H1 (cell line): Measurements from ENCODE around the gene C3orf49. TPM values are rescaled to one million over a fixed set of nuclear protein-coding genes. Genes with fewer than 3 reads are reported as not detected.

ENCODE experiments used
- CTCF ChIA-PET: fragments of 300-600 bp; sonication (Branson Sonifier 250); formaldehyde crosslinking; loops from one replicate; lab custom pipeline; 2021; ENCODE audit not compliant: partially characterized antibody; lab: Charles Lee
- POLR2A ChIA-PET: fragments of 300-600 bp; sonication (Branson Sonifier 250); formaldehyde crosslinking; loops from one replicate; lab custom pipeline; 2021; ENCODE audit warnings: inconsistent platforms; ENCODE audit not compliant: partially characterized antibody; lab: Charles Lee
- DNase-seq, 2 experiments: peaks; one replicate each; pipeline versions ENCODE4 v3.0.0 to v3.0.0-alpha.2; 2010 to 2022; ENCODE audit warnings: low spot score in 2 of 2, low read depth in 1 of 2, mixed read lengths in 1 of 2
- FAIRE-seq: peaks from 2 replicates; lab custom pipeline; 2011; peaks lifted over from hg19 to GRCh38; lab: Jason Lieb, UNC
- H2AFZ ChIP-seq: 2 replicates; pipeline ENCODE4 v1.8.1; 2012; ENCODE audit warnings: low read length, inconsistent platforms
- H2AK5ac ChIP-seq: 2 replicates; pipeline ENCODE4 v1.6.1; 2013; ENCODE audit warnings: low read depth, low read length
- H2BK120ac ChIP-seq: replicated peaks from 2 replicates; pipeline ENCODE3; 2013; ENCODE audit warnings: low read depth, low read length, inconsistent platforms
- H2BK12ac ChIP-seq: 2 replicates; pipeline ENCODE4 v1.6.1; 2013; ENCODE audit warnings: low read depth, low read length
- H2BK15ac ChIP-seq: 2 replicates; pipeline ENCODE4 v1.6.1; 2013; ENCODE audit warnings: low read length
- H2BK20ac ChIP-seq: 2 replicates; pipeline ENCODE4 v1.6.1; 2013; ENCODE audit warnings: low read length
- H2BK5ac ChIP-seq: 2 replicates; pipeline ENCODE4 v1.6.1; 2013; ENCODE audit warnings: low read depth, low read length
- H3K14ac ChIP-seq: 2 replicates; pipeline ENCODE4 v1.6.1; 2013; ENCODE audit warnings: inconsistent platforms; ENCODE audit not compliant: insufficient read length
- H3K18ac ChIP-seq: 2 replicates; pipeline ENCODE4 v1.6.1; 2013; ENCODE audit warnings: low read length; ENCODE audit errors: extremely low read depth
- H3K23ac ChIP-seq: 2 replicates; pipeline ENCODE4 v1.6.1; 2013; ENCODE audit warnings: inconsistent platforms; ENCODE audit not compliant: insufficient read length
- H3K23me2 ChIP-seq: 2 replicates; pipeline ENCODE4 v1.6.1; 2013; ENCODE audit warnings: low read depth, low read length
- H3K27ac ChIP-seq: 2 replicates; pipeline ENCODE4 v1.6.1; 2011; ENCODE audit warnings: low read depth, low read length, inconsistent platforms
- H3K27me3 ChIP-seq, 4 experiments: replicated peaks in 1 of 4; 1 replicate in 1 of 4; 2 replicates in 3 of 4; pipeline versions ENCODE4 v1.6.1 to v1.8.1; 2011 to 2013; ENCODE audit warnings: low read length in 3 of 4, mild to moderate bottlenecking in 3 of 4, inconsistent platforms in 2 of 4, mixed read lengths in 2 of 4, moderate library complexity in 1 of 4; ENCODE audit not compliant: control insufficient read depth in 3 of 4, insufficient read depth in 3 of 4; ENCODE audit errors: extremely low read depth in 1 of 4
- H3K36me3 ChIP-seq, 4 experiments: 2 replicates each; pipeline versions ENCODE4 v1.6.1 to v1.8.1; 2011 to 2013; ENCODE audit warnings: mild to moderate bottlenecking in 4 of 4, low read length in 3 of 4, moderate library complexity in 2 of 4, control low read depth in 1 of 4, inconsistent platforms in 1 of 4; ENCODE audit not compliant: insufficient read depth in 4 of 4, control insufficient read depth in 2 of 4
- H3K4ac ChIP-seq: replicated peaks from 2 replicates; pipeline ENCODE3; 2013; ENCODE audit warnings: low read length, low read depth, mixed read lengths, inconsistent platforms; ENCODE audit not compliant: insufficient read length
- H3K4me1 ChIP-seq, 4 experiments: replicated peaks in 1 of 4; 1 replicate in 1 of 4; 2 replicates in 3 of 4; pipeline versions ENCODE4 v1.6.1 to v1.8.1; 2011 to 2013; ENCODE audit warnings: low read length in 3 of 4, inconsistent platforms in 2 of 4, mixed read lengths in 1 of 4; ENCODE audit not compliant: insufficient read depth in 4 of 4, control insufficient read depth in 3 of 4
- H3K4me2 ChIP-seq, 2 experiments: 2 replicates each; pipeline versions ENCODE4 v1.6.1 to v1.8.1; 2011 to 2013; ENCODE audit warnings: low read depth in 2 of 2, low read length in 2 of 2, control low read depth in 1 of 2, inconsistent platforms in 1 of 2, mild to moderate bottlenecking in 1 of 2; ENCODE audit not compliant: insufficient read depth in 1 of 2
- H3K4me3 ChIP-seq, 4 experiments: fragments of 200-600, 300-600 bp in 1 of 4; sonication (generic), shearing (Covaris generic), sonication (Bioruptor Twin) in 1 of 4; 2 replicates each; pipeline versions ENCODE4 v1.5.1 to v1.8.1; 2011 to 2016; ENCODE audit warnings: low read length in 4 of 4, low read depth in 3 of 4, control low read depth in 2 of 4, inconsistent platforms in 2 of 4, mild to moderate bottlenecking in 2 of 4, mixed read lengths in 1 of 4, moderate library complexity in 1 of 4; ENCODE audit not compliant: insufficient read depth in 2 of 4; ENCODE audit errors: extremely low read depth in 1 of 4
- H3K56ac ChIP-seq: replicated peaks from 2 replicates; pipeline ENCODE3; 2013; ENCODE audit warnings: low read depth, mild to moderate bottlenecking, mixed read lengths, low read length, inconsistent platforms; ENCODE audit not compliant: insufficient read length
- H3K79me1 ChIP-seq: 2 replicates; pipeline ENCODE4 v1.6.1; 2013; ENCODE audit warnings: low read depth, low read length, control low read depth
- H3K79me2 ChIP-seq, 2 experiments: 2 replicates each; pipeline versions ENCODE4 v1.6.1 to v1.8.1; 2012 to 2013; ENCODE audit warnings: low read length in 2 of 2, mild to moderate bottlenecking in 2 of 2, inconsistent platforms in 1 of 2; ENCODE audit not compliant: insufficient read depth in 2 of 2, control insufficient read depth in 1 of 2
- H3K9ac ChIP-seq, 4 experiments: replicated peaks in 1 of 4; 1 replicate in 1 of 4; 2 replicates in 3 of 4; pipeline versions ENCODE4 v1.6.1 to v1.8.1; 2011 to 2013; ENCODE audit warnings: low read depth in 3 of 4, low read length in 3 of 4, control low read depth in 2 of 4, mild to moderate bottlenecking in 2 of 4, moderate library complexity in 2 of 4, inconsistent platforms in 1 of 4; ENCODE audit errors: extremely low read depth in 1 of 4
- H3K9me3 ChIP-seq, 2 experiments: 2 replicates each; pipeline versions ENCODE4 v1.6.1 to v1.8.1; 2012 to 2013; ENCODE audit warnings: mild to moderate bottlenecking in 2 of 2, moderate library complexity in 2 of 2, control low read depth in 1 of 2, inconsistent platforms in 1 of 2, low read depth in 1 of 2, low read length in 1 of 2, mixed read lengths in 1 of 2; ENCODE audit not compliant: insufficient read depth in 2 of 2
- H4K20me1 ChIP-seq, 2 experiments: replicated peaks in 1 of 2; 2 replicates each; pipeline versions ENCODE3 to v1.8.1; 2011 to 2013; ENCODE audit warnings: inconsistent platforms in 2 of 2, low read length in 2 of 2, mild to moderate bottlenecking in 1 of 2; ENCODE audit not compliant: insufficient read depth in 2 of 2, control insufficient read depth in 1 of 2
- H4K5ac ChIP-seq: 2 replicates; pipeline ENCODE4 v1.6.1; 2013; ENCODE audit warnings: low read length, low read depth, mixed read lengths, inconsistent platforms; ENCODE audit not compliant: insufficient read length
- H4K8ac ChIP-seq: 2 replicates; pipeline ENCODE4 v1.8.0; 2013; ENCODE audit warnings: mild to moderate bottlenecking, moderate library complexity, low read length, inconsistent platforms; ENCODE audit not compliant: insufficient read depth; ENCODE audit errors: extremely low read depth
- H4K91ac ChIP-seq: replicated peaks from 2 replicates; pipeline ENCODE3; 2013; ENCODE audit warnings: low read length, mixed read lengths, inconsistent platforms; ENCODE audit not compliant: insufficient read length
- BCL11A ChIP-seq, 2 experiments: IDR thresholded peaks; one replicate each; pipeline ENCODE4 v1.6.1; 2011; ENCODE audit warnings: low read depth in 2 of 2, low read length in 2 of 2, mild to moderate bottlenecking in 2 of 2
- CBX5 ChIP-seq: fragments of 300-800, 300-1000 bp; sonication (generic); IDR thresholded peaks from 2 replicates; pipeline ENCODE4 v1.7.1; 2016; ENCODE audit warnings: antibody characterized with exemption, low read length, low read depth
- CBX8 ChIP-seq: fragments of 300-800, 300-1000 bp; sonication (generic); IDR thresholded peaks from 2 replicates; pipeline ENCODE4 v1.7.1; 2016; ENCODE audit warnings: low read depth, low read length, borderline replicate concordance
- CEBPB ChIP-seq: IDR thresholded peaks from 2 replicates; pipeline ENCODE4 v1.6.1; 2012; ENCODE audit warnings: low read depth, low read length
- CHD2 ChIP-seq: IDR thresholded peaks from 2 replicates; pipeline ENCODE4 v1.6.1; 2012; ENCODE audit warnings: low read length, improper control_type of control experiment
- E2F6 ChIP-seq: IDR thresholded peaks from 2 replicates; pipeline ENCODE4 v1.6.1; 2012; ENCODE audit warnings: inconsistent platforms
- EGR1 ChIP-seq: IDR thresholded peaks from 2 replicates; pipeline ENCODE4 v1.6.1; 2011; ENCODE audit warnings: low read depth, low read length, borderline replicate concordance
- HDAC6 ChIP-seq: IDR thresholded peaks from one replicate; pipeline ENCODE4 v1.7.1; 2012; ENCODE audit warnings: low read depth, mild to moderate bottlenecking, inconsistent platforms, low read length, moderate library complexity
- JUND ChIP-seq: IDR thresholded peaks from 2 replicates; pipeline ENCODE4 v1.6.1; 2011; ENCODE audit warnings: mild to moderate bottlenecking, improper control_type of control experiment, low read length
- PHF8 ChIP-seq: fragments of 200-600 bp; sonication (generic); conservative IDR thresholded peaks from 2 replicates; pipeline ENCODE4 v1.7.1; 2012; ENCODE audit warnings: low read depth, mild to moderate bottlenecking, inconsistent platforms, low read length, moderate library complexity
- POLR2AphosphoS5 ChIP-seq: IDR thresholded peaks from 2 replicates; pipeline ENCODE4 v1.6.1; 2011; ENCODE audit warnings: low read depth, low read length
- SIN3A ChIP-seq, 2 experiments: IDR thresholded peaks in 1 of 2; conservative IDR thresholded peaks in 1 of 2; 2 replicates each; pipeline ENCODE4 v1.6.1; 2011 to 2012; ENCODE audit warnings: low read length in 2 of 2, improper control_type of control experiment in 1 of 2, low read depth in 1 of 2, mild to moderate bottlenecking in 1 of 2
- SP4 ChIP-seq: IDR thresholded peaks from 2 replicates; pipeline ENCODE4 v1.6.1; 2012; ENCODE audit warnings: low read length, inconsistent platforms
- TCF12 ChIP-seq: IDR thresholded peaks from 2 replicates; pipeline ENCODE4 v1.6.1; 2011; ENCODE audit warnings: low read depth, mild to moderate bottlenecking, low read length
- TEAD4 ChIP-seq: IDR thresholded peaks from 2 replicates; pipeline ENCODE4 v1.6.1; 2012; ENCODE audit warnings: low read depth, low read length, inconsistent platforms, mixed read lengths
- YY1 ChIP-seq: IDR thresholded peaks from 2 replicates; pipeline ENCODE4 v1.6.1; 2011; ENCODE audit warnings: low read depth, mild to moderate bottlenecking, low read length
- WGBS, 2 experiments: shearing (Covaris generic) in 1 of 2; methylation state at CpG; one replicate each; pipeline versions ENCODE4 v1.1.6 to v1.1.7; 2013 to 2015; ENCODE audit warnings: low lambda C conversion rate in 2 of 2, mixed read lengths in 2 of 2, inconsistent platforms in 1 of 2, low coverage in 1 of 2, missing lambda C conversion rate in 1 of 2; ENCODE audit not compliant: insufficient replicate concordance in 2 of 2, insufficient coverage in 1 of 2, insufficient read length in 1 of 2; ENCODE audit errors: extremely low coverage in 1 of 2, missing lambda C conversion rate in 1 of 2; 5-methylcytosine and 5-hydroxymethylcytosine counted together
- polyA plus RNA-seq, 7 experiments: library from polyadenylated mRNA; depleted of rRNA in 3 of 7; stranded (reverse) in 5 of 7; unstranded in 2 of 7; fragments of >200 nt in 5 of 7; fragments of 200-250 nt in 2 of 7; gene quantifications; 1 replicate in 5 of 7; 2 replicates in 1 of 7; 4 replicates in 1 of 7; pipeline versions ENCODE4 v1.2.1 to v1.2.3, GENCODE V29; 2011 to 2013; ENCODE audit warnings: missing spikeins in 2 of 7, mixed read lengths in 2 of 7
- total RNA-seq: library from RNA; stranded (reverse); fragmentation: NEBNext Ultra II Directional; extraction: Animal tissue kit (Norgen Biotek cat#: 25700); gene quantifications from 2 replicates; pipeline ENCODE4 v1.2.1, GENCODE V29; 2021

The C3orf49 gene
- total and polyA plus RNA-seq, 2 of the 8 experiments (the other 6 are each of a cell fraction or from before 2014, with no cell fraction given) = not detected

GRCh38 chr3:63798544-63798943, 20.6 kb upstream of the C3orf49 start:
- TF ChIP-seq CBX8 = no peak
- no peak for TF ChIP-seq JUND
- TF ChIP-seq TCF12 = no peak
- no peak for TF ChIP-seq CHD2
- TF ChIP-seq E2F6 = no peak
- TF ChIP-seq EGR1 = no peak
- TF ChIP-seq HDAC6 = no peak
- TF ChIP-seq YY1 = no peak
- no peak for TF ChIP-seq SIN3A (conservative IDR thresholded peaks at IDR 0.05 in 1 of 2, IDR thresholded peaks at IDR 0.05 in 1 of 2; ENCODE audit: low read depth in 1 of 2, low read length in 2 of 2)
- TF ChIP-seq PHF8 = no peak
- no peak for TF ChIP-seq SP4
- TF ChIP-seq BCL11A (IDR thresholded peaks at IDR 0.05; ENCODE audit: low read depth in 2 of 2, low read length in 2 of 2) = no peak
- no peak for TF ChIP-seq CEBPB
- TF ChIP-seq CBX5 = no peak
- TF ChIP-seq TEAD4 = no peak
- TF ChIP-seq POLR2AphosphoS5 = no peak
- Histone ChIP-seq H3K79me2 (no peaks in the 10 kb centered on the region), H3K56ac (no peak overlapping the region), H2BK5ac (no peak overlapping the region), H2AK5ac (no peak overlapping the region), H2BK15ac (no peak overlapping the region), H4K5ac (no peak overlapping the region), H3K9me3 (no peaks in the 10 kb centered on the region), H3K36me3 (no peaks in the 10 kb centered on the region), H3K14ac (no peak overlapping the region), H4K8ac (no peak overlapping the region), H2AFZ (no peak overlapping the region), H3K4ac (no peak overlapping the region), H3K27me3 (no peaks in the 10 kb centered on the region), H4K91ac (no peak overlapping the region), H3K4me3 (no peak overlapping the region), H3K4me2 (no peak overlapping the region), H3K9ac (no peak overlapping the region), H4K20me1 (no peaks in the 10 kb centered on the region), H3K18ac (no peak overlapping the region), H3K4me1 (peaks cover 0 to 3% (median 0%) of the 10 kb centered on the region in 4 experiments; a peak in 1 of 7 replicates), H3K23ac (no peak overlapping the region), H2BK120ac (no peak overlapping the region), H2BK20ac (no peak overlapping the region), H3K79me1 (no peaks in the 10 kb centered on the region), H2BK12ac (no peak overlapping the region), H3K23me2 (peaks cover 2% of the 10 kb centered on the region; the same call in 1 of the 2 replicates), H3K27ac (no peak overlapping the region)
- ChIA-PET CTCF (no interaction called here), POLR2A (no interaction called here)
- WGBS, 2 experiments = 95% methylated on average over 2 of the region's 2 CpGs; no CpG with 5 or more reads in 1 of the 2 experiments
- FAIRE-seq (no peak), DNase-seq (no peak)
